HEK293 (cell line): ENCODE measurements around the gene MTG1.

ENCODE experiments used
- BCL11B ChIP-seq: fragments of 450-650 bp; formaldehyde crosslinking; IDR thresholded peaks from 2 replicates; pipeline ENCODE4 v1.5.1; 2016; ENCODE audit warnings: low read depth, missing biosample characterization, missing genetic modification characterization
- GLI4 ChIP-seq: fragments of 450-650 bp; formaldehyde crosslinking; IDR thresholded peaks from 2 replicates; pipeline ENCODE4 v1.5.1; 2016; ENCODE audit warnings: missing biosample characterization, missing genetic modification characterization
- HOXC10 ChIP-seq: sonication (generic); formaldehyde crosslinking; IDR thresholded peaks from 2 replicates; pipeline ENCODE4 v1.8.1; 2023; ENCODE audit warnings: mild to moderate bottlenecking, missing genetic modification reagents
- KLF16 ChIP-seq: fragments of 450-650 bp; formaldehyde crosslinking; IDR thresholded peaks from 2 replicates; pipeline ENCODE4 v1.5.1; 2017; ENCODE audit warnings: missing biosample characterization, missing genetic modification characterization
- KLF7 ChIP-seq: fragments of 450-650 bp; formaldehyde crosslinking; IDR thresholded peaks from 2 replicates; pipeline ENCODE4 v1.5.1; 2016; ENCODE audit warnings: missing biosample characterization, missing genetic modification characterization, borderline replicate concordance
- KLF8 ChIP-seq: fragments of 450-650 bp; formaldehyde crosslinking; IDR thresholded peaks from 2 replicates; pipeline ENCODE4 v1.5.1; 2016; ENCODE audit warnings: missing biosample characterization, missing genetic modification characterization
- OVOL3 ChIP-seq: fragments of 450-650 bp; formaldehyde crosslinking; IDR thresholded peaks from 2 replicates; pipeline ENCODE4 v1.5.1; 2016; ENCODE audit warnings: missing biosample characterization, missing genetic modification characterization
- SCRT2 ChIP-seq: fragments of 450-650 bp; formaldehyde crosslinking; IDR thresholded peaks from 2 replicates; pipeline ENCODE4 v1.5.1; 2016; ENCODE audit warnings: missing biosample characterization, missing genetic modification characterization
- SP3 ChIP-seq: fragments of 450-650 bp; formaldehyde crosslinking; IDR thresholded peaks from 2 replicates; pipeline ENCODE4 v1.5.1; 2016; ENCODE audit warnings: missing biosample characterization, missing genetic modification characterization
- WT1 ChIP-seq: fragments of 450-650 bp; formaldehyde crosslinking; IDR thresholded peaks from 2 replicates; pipeline ENCODE4 v1.5.1; 2016; ENCODE audit warnings: missing biosample characterization, missing genetic modification characterization
- YY1 ChIP-seq: fragments of 450-650 bp; formaldehyde crosslinking; IDR thresholded peaks from 2 replicates; pipeline ENCODE4 v1.5.1; 2018; ENCODE audit warnings: missing biosample characterization, missing genetic modification characterization
- ZBTB21 ChIP-seq: fragments of 450-650 bp; formaldehyde crosslinking; IDR thresholded peaks from 2 replicates; pipeline ENCODE4 v1.5.1; 2017; ENCODE audit warnings: missing biosample characterization, missing genetic modification characterization
- ZBTB8A ChIP-seq: fragments of 450-650 bp; formaldehyde crosslinking; IDR thresholded peaks from 2 replicates; pipeline ENCODE4 v1.5.1; 2016; ENCODE audit warnings: missing biosample characterization, missing genetic modification characterization
- ZFP3 ChIP-seq: fragments of 450-650 bp; formaldehyde crosslinking; IDR thresholded peaks from 2 replicates; pipeline ENCODE4 v1.5.1; 2016; ENCODE audit warnings: low read depth, missing biosample characterization, missing genetic modification characterization
- ZFP69B ChIP-seq: fragments of 450-650 bp; formaldehyde crosslinking; IDR thresholded peaks from 2 replicates; pipeline ENCODE4 v1.5.1; 2016; ENCODE audit warnings: missing biosample characterization, missing genetic modification characterization
- ZIC2 ChIP-seq: fragments of 450-650 bp; formaldehyde crosslinking; IDR thresholded peaks from 2 replicates; pipeline ENCODE4 v1.5.1; 2016; ENCODE audit warnings: missing biosample characterization, missing genetic modification characterization
- ZNF10 ChIP-seq: fragments of 450-650 bp; formaldehyde crosslinking; IDR thresholded peaks from 2 replicates; pipeline ENCODE4 v1.5.1; 2017; ENCODE audit warnings: missing biosample characterization, missing genetic modification characterization
- ZNF175 ChIP-seq: fragments of 450-650 bp; formaldehyde crosslinking; IDR thresholded peaks from 2 replicates; pipeline ENCODE4 v1.5.1; 2016; ENCODE audit warnings: missing biosample characterization, missing genetic modification characterization
- ZNF184 ChIP-seq: fragments of 450-650 bp; IDR thresholded peaks from 2 replicates; pipeline ENCODE4 v1.5.1; 2018; ENCODE audit warnings: missing biosample characterization, mild to moderate bottlenecking, missing genetic modification characterization
- ZNF19 ChIP-seq: fragments of 450-650 bp; formaldehyde crosslinking; IDR thresholded peaks from 2 replicates; pipeline ENCODE4; 2016; ENCODE audit warnings: missing biosample characterization, missing genetic modification characterization, low read depth
- ZNF211 ChIP-seq: fragments of 450-650 bp; formaldehyde crosslinking; IDR thresholded peaks from 2 replicates; pipeline ENCODE4 v1.5.1; 2016; ENCODE audit warnings: low read depth, missing biosample characterization, missing genetic modification characterization
- ZNF221 ChIP-seq: fragments of 450-650 bp; formaldehyde crosslinking; IDR thresholded peaks from 2 replicates; pipeline ENCODE4 v1.5.1; 2017; ENCODE audit warnings: missing biosample characterization, missing genetic modification characterization, borderline replicate concordance
- ZNF391 ChIP-seq: fragments of 450-650 bp; formaldehyde crosslinking; IDR thresholded peaks from 2 replicates; pipeline ENCODE4 v1.5.1; 2016; ENCODE audit warnings: low read depth, missing biosample characterization, missing genetic modification characterization, borderline replicate concordance
- ZNF426 ChIP-seq: fragments of 450-650 bp; formaldehyde crosslinking; IDR thresholded peaks from 2 replicates; pipeline ENCODE4 v1.5.1; 2017; ENCODE audit warnings: missing biosample characterization, missing genetic modification characterization, mild to moderate bottlenecking, inconsistent platforms, moderate library complexity
- ZNF548 ChIP-seq: fragments of 450-650 bp; formaldehyde crosslinking; IDR thresholded peaks from 2 replicates; pipeline ENCODE4 v1.5.1; 2016; ENCODE audit warnings: missing biosample characterization, missing genetic modification characterization
- ZNF558 ChIP-seq: fragments of 450-650 bp; formaldehyde crosslinking; IDR thresholded peaks from 2 replicates; pipeline ENCODE4 v1.5.1; 2016; ENCODE audit warnings: missing biosample characterization, missing genetic modification characterization
- ZNF560 ChIP-seq: fragments of 450-650 bp; formaldehyde crosslinking; IDR thresholded peaks from 2 replicates; pipeline ENCODE4 v1.5.1; 2017; ENCODE audit warnings: missing biosample characterization, missing genetic modification characterization, borderline replicate concordance
- ZNF624 ChIP-seq: fragments of 450-650 bp; formaldehyde crosslinking; IDR thresholded peaks from 2 replicates; pipeline ENCODE4 v1.5.1; 2017; ENCODE audit warnings: missing biosample characterization, missing genetic modification characterization
- ZNF707 ChIP-seq: fragments of 450-650 bp; formaldehyde crosslinking; IDR thresholded peaks from 2 replicates; pipeline ENCODE4 v1.5.1; 2016; ENCODE audit warnings: missing biosample characterization, missing genetic modification characterization
- ZNF747 ChIP-seq: fragments of 450-650 bp; formaldehyde crosslinking; IDR thresholded peaks from 2 replicates; pipeline ENCODE4 v1.5.1; 2016; ENCODE audit warnings: missing biosample characterization, missing genetic modification characterization
- ZNF768 ChIP-seq: fragments of 450-650 bp; formaldehyde crosslinking; IDR thresholded peaks from 2 replicates; pipeline ENCODE4 v1.5.1; 2018; ENCODE audit warnings: missing biosample characterization, mild to moderate bottlenecking, missing genetic modification characterization
- ZNF776 ChIP-seq: fragments of 450-650 bp; formaldehyde crosslinking; IDR thresholded peaks from 2 replicates; pipeline ENCODE4 v1.5.0; 2017; ENCODE audit warnings: missing biosample characterization, missing genetic modification characterization, borderline replicate concordance
- ZNF792 ChIP-seq: fragments of 450-650 bp; formaldehyde crosslinking; IDR thresholded peaks from 2 replicates; pipeline ENCODE4 v1.5.1; 2016; ENCODE audit warnings: missing biosample characterization, missing genetic modification characterization
- ZSCAN23 ChIP-seq: fragments of 450-650 bp; formaldehyde crosslinking; IDR thresholded peaks from 2 replicates; pipeline ENCODE4 v1.5.1; 2016; ENCODE audit warnings: missing biosample characterization, missing genetic modification characterization
- TF ChIP-seq, protein P1 (sequence below): fragments of 450-650 bp; formaldehyde crosslinking; IDR thresholded peaks from 2 replicates; pipeline ENCODE4 v1.5.1; 2016; ENCODE audit warnings: missing biosample characterization, missing genetic modification characterization
- TF ChIP-seq, protein P2 (sequence below): fragments of 450-650 bp; formaldehyde crosslinking; IDR thresholded peaks from 2 replicates; pipeline ENCODE4 v1.5.1; 2016; ENCODE audit warnings: missing biosample characterization, missing genetic modification characterization, low read depth
- TF ChIP-seq, protein P3 (sequence below): fragments of 450-650 bp; formaldehyde crosslinking; IDR thresholded peaks from 2 replicates; pipeline ENCODE4 v1.5.1; 2017; ENCODE audit warnings: missing biosample characterization, missing genetic modification characterization
- TF ChIP-seq, protein P4 (sequence below): fragments of 450-650 bp; formaldehyde crosslinking; IDR thresholded peaks from 2 replicates; pipeline ENCODE4 v1.5.1; 2016; ENCODE audit warnings: missing biosample characterization, missing genetic modification characterization

MTG1 gene

DNA sequence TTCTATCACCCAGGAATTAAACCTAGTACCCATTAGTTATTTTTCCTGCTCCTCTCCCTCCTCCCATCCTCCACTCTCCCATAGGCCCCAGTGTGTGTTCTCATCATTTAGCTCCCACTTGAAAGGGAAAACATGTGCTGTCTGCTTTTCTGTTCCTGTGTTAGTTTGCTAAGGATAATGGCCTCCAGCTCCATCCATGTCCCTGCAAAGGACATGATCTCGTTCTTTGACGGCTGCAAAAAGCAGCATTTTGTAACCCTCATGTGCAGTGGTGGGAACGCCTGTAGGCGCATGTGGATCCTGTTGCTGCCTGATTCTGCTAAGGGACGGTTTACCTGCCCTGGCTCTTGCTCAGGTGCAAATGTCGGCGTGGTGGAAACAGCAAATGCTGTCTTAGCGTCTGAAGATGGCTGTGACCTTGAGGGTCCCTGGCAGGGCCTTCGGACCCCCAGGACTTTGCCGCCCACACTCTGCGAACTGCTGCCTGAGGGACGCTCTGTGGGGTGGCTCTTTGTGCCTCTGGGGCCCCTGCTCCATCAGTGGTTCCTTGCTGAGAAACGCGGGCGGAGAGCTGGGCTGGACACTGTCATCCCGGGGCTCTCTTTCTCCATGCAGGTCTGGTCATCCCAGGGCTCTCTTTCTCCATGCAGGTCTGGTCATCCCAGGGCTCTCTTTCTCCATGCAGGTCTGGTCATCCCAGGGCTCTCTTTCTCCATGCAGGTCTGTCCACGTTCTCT, 5.6 kb upstream of the MTG1 start (continued):
- TF ChIP-seq, protein P1, sequence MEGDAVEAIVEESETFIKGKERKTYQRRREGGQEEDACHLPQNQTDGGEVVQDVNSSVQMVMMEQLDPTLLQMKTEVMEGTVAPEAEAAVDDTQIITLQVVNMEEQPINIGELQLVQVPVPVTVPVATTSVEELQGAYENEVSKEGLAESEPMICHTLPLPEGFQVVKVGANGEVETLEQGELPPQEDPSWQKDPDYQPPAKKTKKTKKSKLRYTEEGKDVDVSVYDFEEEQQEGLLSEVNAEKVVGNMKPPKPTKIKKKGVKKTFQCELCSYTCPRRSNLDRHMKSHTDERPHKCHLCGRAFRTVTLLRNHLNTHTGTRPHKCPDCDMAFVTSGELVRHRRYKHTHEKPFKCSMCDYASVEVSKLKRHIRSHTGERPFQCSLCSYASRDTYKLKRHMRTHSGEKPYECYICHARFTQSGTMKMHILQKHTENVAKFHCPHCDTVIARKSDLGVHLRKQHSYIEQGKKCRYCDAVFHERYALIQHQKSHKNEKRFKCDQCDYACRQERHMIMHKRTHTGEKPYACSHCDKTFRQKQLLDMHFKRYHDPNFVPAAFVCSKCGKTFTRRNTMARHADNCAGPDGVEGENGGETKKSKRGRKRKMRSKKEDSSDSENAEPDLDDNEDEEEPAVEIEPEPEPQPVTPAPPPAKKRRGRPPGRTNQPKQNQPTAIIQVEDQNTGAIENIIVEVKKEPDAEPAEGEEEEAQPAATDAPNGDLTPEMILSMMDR (tag by site-specific recombination) = no peak
- TF ChIP-seq ZNF768 = no peak
- TF ChIP-seq ZSCAN23 (tag by site-specific recombination) = no peak
- no peak for TF ChIP-seq ZNF776
- no peak for TF ChIP-seq ZNF221 (tag by site-specific recombination)
- TF ChIP-seq ZNF707 = no peak
- TF ChIP-seq, protein P2, sequence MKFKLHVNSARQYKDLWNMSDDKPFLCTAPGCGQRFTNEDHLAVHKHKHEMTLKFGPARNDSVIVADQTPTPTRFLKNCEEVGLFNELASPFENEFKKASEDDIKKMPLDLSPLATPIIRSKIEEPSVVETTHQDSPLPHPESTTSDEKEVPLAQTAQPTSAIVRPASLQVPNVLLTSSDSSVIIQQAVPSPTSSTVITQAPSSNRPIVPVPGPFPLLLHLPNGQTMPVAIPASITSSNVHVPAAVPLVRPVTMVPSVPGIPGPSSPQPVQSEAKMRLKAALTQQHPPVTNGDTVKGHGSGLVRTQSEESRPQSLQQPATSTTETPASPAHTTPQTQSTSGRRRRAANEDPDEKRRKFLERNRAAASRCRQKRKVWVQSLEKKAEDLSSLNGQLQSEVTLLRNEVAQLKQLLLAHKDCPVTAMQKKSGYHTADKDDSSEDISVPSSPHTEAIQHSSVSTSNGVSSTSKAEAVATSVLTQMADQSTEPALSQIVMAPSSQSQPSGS (tag by site-specific recombination) = no peak
- TF ChIP-seq KLF7 (tag by site-specific recombination) = no peak
- TF ChIP-seq ZNF175 (tag by site-specific recombination) = no peak
- no peak for TF ChIP-seq ZNF558 (tag by site-specific recombination)
- TF ChIP-seq ZNF426 (tag by site-specific recombination) = no peak
- TF ChIP-seq, protein P3, sequence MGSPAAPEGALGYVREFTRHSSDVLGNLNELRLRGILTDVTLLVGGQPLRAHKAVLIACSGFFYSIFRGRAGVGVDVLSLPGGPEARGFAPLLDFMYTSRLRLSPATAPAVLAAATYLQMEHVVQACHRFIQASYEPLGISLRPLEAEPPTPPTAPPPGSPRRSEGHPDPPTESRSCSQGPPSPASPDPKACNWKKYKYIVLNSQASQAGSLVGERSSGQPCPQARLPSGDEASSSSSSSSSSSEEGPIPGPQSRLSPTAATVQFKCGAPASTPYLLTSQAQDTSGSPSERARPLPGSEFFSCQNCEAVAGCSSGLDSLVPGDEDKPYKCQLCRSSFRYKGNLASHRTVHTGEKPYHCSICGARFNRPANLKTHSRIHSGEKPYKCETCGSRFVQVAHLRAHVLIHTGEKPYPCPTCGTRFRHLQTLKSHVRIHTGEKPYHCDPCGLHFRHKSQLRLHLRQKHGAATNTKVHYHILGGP = no peak
- TF ChIP-seq KLF16 (tag by site-specific recombination) = peak; percentile 76; the same call in 1 of the 2 replicates
- TF ChIP-seq ZFP69B = no peak
- no peak for TF ChIP-seq WT1
- TF ChIP-seq ZBTB8A (tag by site-specific recombination) = no peak
- no peak for TF ChIP-seq ZNF211 (tag by site-specific recombination)
- no peak for TF ChIP-seq ZNF792 (tag by site-specific recombination)
- TF ChIP-seq, protein P4, sequence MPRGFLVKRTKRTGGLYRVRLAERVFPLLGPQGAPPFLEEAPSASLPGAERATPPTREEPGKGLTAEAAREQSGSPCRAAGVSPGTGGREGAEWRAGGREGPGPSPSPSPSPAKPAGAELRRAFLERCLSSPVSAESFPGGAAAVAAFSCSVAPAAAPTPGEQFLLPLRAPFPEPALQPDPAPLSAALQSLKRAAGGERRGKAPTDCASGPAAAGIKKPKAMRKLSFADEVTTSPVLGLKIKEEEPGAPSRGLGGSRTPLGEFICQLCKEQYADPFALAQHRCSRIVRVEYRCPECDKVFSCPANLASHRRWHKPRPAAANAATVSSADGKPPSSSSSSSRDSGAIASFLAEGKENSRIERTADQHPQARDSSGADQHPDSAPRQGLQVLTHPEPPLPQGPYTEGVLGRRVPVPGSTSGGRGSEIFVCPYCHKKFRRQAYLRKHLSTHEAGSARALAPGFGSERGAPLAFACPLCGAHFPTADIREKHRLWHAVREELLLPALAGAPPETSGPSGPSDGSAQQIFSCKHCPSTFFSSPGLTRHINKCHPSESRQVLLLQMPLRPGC = no peak
- no peak for TF ChIP-seq ZBTB21
- no peak for TF ChIP-seq HOXC10 (CRISPR knock-in tag)
- TF ChIP-seq BCL11B (tag by site-specific recombination) = no peak
- peak; percentile 57 for TF ChIP-seq KLF8 (tag by site-specific recombination)
- no peak for TF ChIP-seq OVOL3
- TF ChIP-seq ZNF391 = no peak
- no peak for TF ChIP-seq SCRT2 (tag by site-specific recombination)
- TF ChIP-seq GLI4 (tag by site-specific recombination) = no peak
- TF ChIP-seq ZNF548 (tag by site-specific recombination) = no peak
- no peak for TF ChIP-seq ZIC2
- peak; percentile 32; the same call in 1 of the 2 replicates for TF ChIP-seq SP3 (tag by site-specific recombination)
- TF ChIP-seq ZNF10 (tag by site-specific recombination) = no peak
- TF ChIP-seq ZFP3 = no peak
- TF ChIP-seq YY1 (tag by site-specific recombination) = peak; percentile 79
- TF ChIP-seq ZNF19 = no peak
- no peak for TF ChIP-seq ZNF184 (tag by site-specific recombination)
- no peak for TF ChIP-seq ZNF624 (tag by site-specific recombination)
- no peak for TF ChIP-seq ZNF560 (tag by site-specific recombination)
- TF ChIP-seq ZNF747 (tag by site-specific recombination) = no peak
